CD14-positive monocyte (primary cell): ENCODE data around the gene NIPBL. TPM values are rescaled to one million over a fixed set of nuclear protein-coding genes. Genes with fewer than 3 reads are reported as not detected.
A peak's percentile ranks its signal among the peaks of the same experiment; 100 is the strongest.

Source experiments
- DNase-seq, 3 donors: peaks; one replicate each; pipeline ENCODE4 v3.0.0-alpha.2; 2011 to 2022
- H2AFZ ChIP-seq: 2 replicates; pipeline ENCODE4 v1.6.0; 2012; ENCODE audit warnings: mild to moderate bottlenecking, low read depth, low read length, inconsistent platforms; ENCODE audit not compliant: insufficient read depth, poor library complexity, severe bottlenecking
- H3K27ac ChIP-seq, 2 donors: 1 replicate in 1 of 2; 2 replicates in 1 of 2; pipeline ENCODE4 v1.5.1; 2012 to 2013; ENCODE audit warnings: low read length in 2 of 2, control low read depth in 1 of 2, inconsistent platforms in 1 of 2, low read depth in 1 of 2, mild to moderate bottlenecking in 1 of 2
- H3K27me3 ChIP-seq, 2 donors: one replicate each; pipeline versions ENCODE4 v1.6.0 to v1.6.1; 2011 to 2013; ENCODE audit warnings: low read length in 2 of 2; ENCODE audit not compliant: control insufficient read depth in 2 of 2, insufficient read depth in 2 of 2
- H3K36me3 ChIP-seq, 2 donors: replicated peaks in 1 of 2; 1 replicate in 1 of 2; 2 replicates in 1 of 2; pipeline versions ENCODE4 v1.5.1 to v1.6.1; 2012 to 2013; ENCODE audit warnings: low read length in 2 of 2, control low read depth in 1 of 2, inconsistent platforms in 1 of 2, mild to moderate bottlenecking in 1 of 2; ENCODE audit not compliant: insufficient read depth in 2 of 2, control insufficient read depth in 1 of 2
- H3K4me1 ChIP-seq, 2 donors: 1 replicate in 1 of 2; 2 replicates in 1 of 2; pipeline versions ENCODE4 v1.5.1 to v1.6.1; 2012 to 2013; ENCODE audit warnings: low read length in 2 of 2, control low read depth in 1 of 2, inconsistent platforms in 1 of 2, mild to moderate bottlenecking in 1 of 2, moderate library complexity in 1 of 2; ENCODE audit not compliant: insufficient read depth in 2 of 2, control insufficient read depth in 1 of 2
- H3K4me2 ChIP-seq: replicated peaks from 2 replicates; pipeline ENCODE3; 2012; ENCODE audit warnings: low read length, moderate library complexity, mild to moderate bottlenecking; ENCODE audit not compliant: poor library complexity, severe bottlenecking; ENCODE audit errors: extremely low read depth
- H3K4me3 ChIP-seq, 3 experiments: fragments of 200-600 bp in 1 of 3; sonication (generic) in 1 of 3; replicated peaks in 1 of 3; 1 replicate in 2 of 3; 2 replicates in 1 of 3; pipeline ENCODE4 v1.5.1; 2011 to 2013; ENCODE audit warnings: low read length in 3 of 3, mild to moderate bottlenecking in 3 of 3, control low read depth in 2 of 3, low read depth in 2 of 3, inconsistent platforms in 1 of 3, moderate library complexity in 1 of 3
- H3K79me2 ChIP-seq: 2 replicates; pipeline ENCODE4 v1.6.0; 2012; ENCODE audit warnings: mild to moderate bottlenecking, control low read depth, inconsistent platforms, low read length, moderate library complexity; ENCODE audit not compliant: insufficient read depth
- H3K9ac ChIP-seq: 2 replicates; pipeline ENCODE4 v1.6.0; 2017; ENCODE audit warnings: low read length, mild to moderate bottlenecking; ENCODE audit not compliant: insufficient read depth, poor library complexity, severe bottlenecking
- H3K9me3 ChIP-seq, 2 donors: replicated peaks in 1 of 2; 1 replicate in 1 of 2; 2 replicates in 1 of 2; pipeline versions ENCODE4 v1.5.1 to v1.6.1; 2012 to 2013; ENCODE audit warnings: low read length in 2 of 2, control low read depth in 1 of 2; ENCODE audit not compliant: control insufficient read depth in 1 of 2, insufficient read depth in 1 of 2
- H4K20me1 ChIP-seq: 2 replicates; pipeline ENCODE4 v1.6.0; 2012; ENCODE audit warnings: mild to moderate bottlenecking, low read length, control low read depth, moderate library complexity; ENCODE audit not compliant: insufficient read depth
- H3K27ac Mint-ChIP-seq, 7 donors: one replicate each; pipeline ENCODE4 v1.8.0; 2020; ENCODE audit warnings: mild to moderate bottlenecking in 7 of 7, mixed read lengths in 7 of 7, moderate library complexity in 6 of 7, inconsistent platforms in 2 of 7
- H3K27me3 Mint-ChIP-seq, 3 donors: one replicate each; pipeline ENCODE4 v1.8.0; 2021 to 2022; ENCODE audit warnings: low read depth in 3 of 3, mild to moderate bottlenecking in 3 of 3, mixed read lengths in 3 of 3, moderate library complexity in 3 of 3, inconsistent platforms in 1 of 3
- H3K36me3 Mint-ChIP-seq, 2 donors: one replicate each; pipeline ENCODE4 v1.8.0; 2020; ENCODE audit warnings: mixed read lengths in 2 of 2, inconsistent platforms in 1 of 2, mild to moderate bottlenecking in 1 of 2
- H3K4me1 Mint-ChIP-seq: one replicate; pipeline ENCODE4 v1.8.0; 2020; ENCODE audit warnings: mild to moderate bottlenecking, mixed read lengths
- H3K4me3 Mint-ChIP-seq, 2 donors: one replicate each; pipeline ENCODE4 v1.8.0; 2020; ENCODE audit warnings: mild to moderate bottlenecking in 2 of 2, mixed read lengths in 2 of 2, moderate library complexity in 1 of 2
- H3K9me3 Mint-ChIP-seq, 7 donors: one replicate each; pipeline ENCODE4 v1.8.0; 2020 to 2022; ENCODE audit warnings: mixed read lengths in 7 of 7, mild to moderate bottlenecking in 6 of 7, moderate library complexity in 6 of 7, inconsistent platforms in 2 of 7
- WGBS: methylation state at CpG from one replicate; pipeline ENCODE4 v1.1.5; 2013; ENCODE audit warnings: missing lambda C conversion rate; ENCODE audit not compliant: insufficient coverage; 5-methylcytosine and 5-hydroxymethylcytosine counted together
- intact Hi-C, 2 donors: fragments of 100-400 bp; cut with micrococcal nuclease; formaldehyde crosslinking; loops; one replicate each; pipeline versions ENCODE4 v1.15.0 to v1.15.1; 2023
- polyA plus RNA-seq, 3 donors: library from polyadenylated mRNA; depleted of rRNA in 1 of 3; unstranded in 2 of 3; stranded (reverse) in 1 of 3; fragments of 300-500 nt in 2 of 3; fragments of >200 nt in 1 of 3; fragmentation: Illumina TruSeq in 2 of 3; gene quantifications; 1 replicate in 2 of 3; 2 replicates in 1 of 3; pipeline ENCODE4 v1.2.3, GENCODE V29; 2012 to 2021
- TF ChIP-seq, protein P1 (sequence below): fragments of 200-600 bp; IDR thresholded peaks from one replicate; pipeline ENCODE4 v1.8.0; 2022; ENCODE audit warnings: antibody characterized with exemption, mild to moderate bottlenecking

Gene NIPBL
- polyA plus RNA-seq, 3 donors: 6.6 to 36.0 (median 16.2) TPM

DNA sequence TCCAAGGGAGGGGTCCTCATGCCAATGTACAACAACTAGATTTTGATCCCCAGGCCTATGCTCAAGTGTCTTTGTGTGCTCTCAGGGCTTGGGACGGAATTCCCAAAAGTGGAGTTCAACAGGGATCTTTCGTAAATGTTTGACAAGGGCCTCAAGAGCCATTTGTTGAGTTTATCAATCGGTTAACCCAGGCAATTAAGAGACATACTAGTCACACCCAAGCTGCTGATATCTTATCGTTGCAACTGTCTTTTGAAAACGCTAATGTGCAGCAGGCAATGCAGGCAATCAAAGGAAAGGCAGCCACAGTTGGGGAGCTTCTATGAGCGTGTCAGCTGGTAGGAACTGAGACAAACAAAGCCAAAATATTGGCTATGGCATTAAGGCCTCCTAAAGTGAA is 211.4 kb downstream of the NIPBL start:
- no peaks in the 10 kb centered on the region for H3K36me3 ChIP-seq
- Mint-ChIP-seq H3K4me1 (no peaks in the 10 kb centered on the region), H3K9me3 (peaks cover 0 to 7% (median 1%) of the 10 kb centered on the region in 7 donors), H3K27ac (peak overlapping the region in 1 of 7 donors; percentile 18), H3K36me3 (peaks cover 0 to 5% of the 10 kb centered on the region in 2 donors), H3K4me3 (no peak overlapping the region), H3K27me3 (no peaks in the 10 kb centered on the region)
- WGBS: 90% methylated on average over 6 of the region's 6 CpGs
- H3K27me3 ChIP-seq: no peaks in the 10 kb centered on the region
- H3K4me3 ChIP-seq: no peak overlapping the region
- peaks cover 0 to 2% of the 10 kb centered on the region in 2 donors for H3K9me3 ChIP-seq
- H3K4me2 ChIP-seq: no peak overlapping the region
- TF ChIP-seq, protein P1, sequence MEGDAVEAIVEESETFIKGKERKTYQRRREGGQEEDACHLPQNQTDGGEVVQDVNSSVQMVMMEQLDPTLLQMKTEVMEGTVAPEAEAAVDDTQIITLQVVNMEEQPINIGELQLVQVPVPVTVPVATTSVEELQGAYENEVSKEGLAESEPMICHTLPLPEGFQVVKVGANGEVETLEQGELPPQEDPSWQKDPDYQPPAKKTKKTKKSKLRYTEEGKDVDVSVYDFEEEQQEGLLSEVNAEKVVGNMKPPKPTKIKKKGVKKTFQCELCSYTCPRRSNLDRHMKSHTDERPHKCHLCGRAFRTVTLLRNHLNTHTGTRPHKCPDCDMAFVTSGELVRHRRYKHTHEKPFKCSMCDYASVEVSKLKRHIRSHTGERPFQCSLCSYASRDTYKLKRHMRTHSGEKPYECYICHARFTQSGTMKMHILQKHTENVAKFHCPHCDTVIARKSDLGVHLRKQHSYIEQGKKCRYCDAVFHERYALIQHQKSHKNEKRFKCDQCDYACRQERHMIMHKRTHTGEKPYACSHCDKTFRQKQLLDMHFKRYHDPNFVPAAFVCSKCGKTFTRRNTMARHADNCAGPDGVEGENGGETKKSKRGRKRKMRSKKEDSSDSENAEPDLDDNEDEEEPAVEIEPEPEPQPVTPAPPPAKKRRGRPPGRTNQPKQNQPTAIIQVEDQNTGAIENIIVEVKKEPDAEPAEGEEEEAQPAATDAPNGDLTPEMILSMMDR: no peak
- no peak overlapping the region for H3K9ac ChIP-seq
- no peaks in the 10 kb centered on the region for H4K20me1 ChIP-seq
- H3K27ac ChIP-seq: no peak overlapping the region
- no peaks in the 10 kb centered on the region for H3K79me2 ChIP-seq
- intact Hi-C loops: no loop called here
- H3K4me1 ChIP-seq: no peaks in the 10 kb centered on the region
- DNase-seq: no peak
- H2AFZ ChIP-seq: no peak overlapping the region

DNA sequence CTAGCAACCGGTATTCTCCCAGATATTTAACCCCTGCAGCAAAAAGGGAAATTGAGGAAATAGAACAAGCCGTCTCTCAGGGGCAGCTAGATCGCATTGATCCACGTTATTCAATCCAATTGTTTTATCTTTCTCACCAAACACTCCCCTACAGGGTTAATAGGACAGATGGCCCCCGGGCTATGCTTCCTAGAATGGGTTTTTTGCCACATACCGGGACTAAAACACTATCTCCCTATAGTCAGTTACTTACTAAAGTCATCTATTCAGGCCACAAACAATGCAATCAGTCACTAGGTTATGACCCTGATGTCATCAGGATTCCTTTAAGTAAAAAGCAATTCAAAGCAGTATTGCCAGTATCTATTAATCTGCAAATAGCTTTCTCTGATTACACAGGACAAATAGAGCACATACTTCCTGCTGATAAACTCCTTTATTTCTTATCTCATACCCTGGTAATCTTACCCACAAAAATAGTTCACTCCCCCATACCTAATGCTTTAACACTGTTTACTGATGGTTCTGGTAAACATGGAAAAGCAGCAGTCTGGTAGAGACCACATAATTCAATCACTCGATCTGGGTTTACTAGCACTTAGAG is 213.7 kb downstream of the NIPBL start:
- H3K36me3 Mint-ChIP-seq: peaks cover 0 to 2% of the 10 kb centered on the region in 2 donors
- peaks cover 0 to 2% of the 10 kb centered on the region in 2 donors for H3K9me3 ChIP-seq
- no peak overlapping the region for H3K4me2 ChIP-seq
- no peak for DNase-seq
- H3K36me3 ChIP-seq: no peaks in the 10 kb centered on the region
- no peak overlapping the region for H3K4me3 Mint-ChIP-seq
- TF ChIP-seq, protein P1: no peak
- 96% methylated on average over 5 of the region's 7 CpGs for WGBS
- H3K27me3 ChIP-seq: no peaks in the 10 kb centered on the region
- no peak overlapping the region for H2AFZ ChIP-seq
- H3K4me1 Mint-ChIP-seq: no peaks in the 10 kb centered on the region
- no peaks in the 10 kb centered on the region for H4K20me1 ChIP-seq
- H3K9me3 Mint-ChIP-seq: peaks cover 0 to 13% (median 1%) of the 10 kb centered on the region in 7 donors
- no peak overlapping the region for H3K4me3 ChIP-seq
- intact Hi-C loops: no loop called here
- no peak overlapping the region for H3K27ac ChIP-seq
- H3K79me2 ChIP-seq: no peaks in the 10 kb centered on the region
- H3K27me3 Mint-ChIP-seq: no peaks in the 10 kb centered on the region
- no peak overlapping the region for H3K9ac ChIP-seq
- H3K4me1 ChIP-seq: no peaks in the 10 kb centered on the region
- H3K27ac Mint-ChIP-seq: no peak overlapping the region
